OCI-LY3 (cell line): ENCODE measurements around the gene TUBA8.

Experiments
- H2AFZ ChIP-seq: fragments of 200-600, 300-600 bp; shearing (Covaris generic); 2 replicates; pipeline ENCODE4 v1.6.0; 2014; ENCODE audit warnings: antibody characterized with exemption, low read depth, low read length
- H3K27ac ChIP-seq: fragments of 200-600, 300-600 bp; sonication (generic); 2 replicates; pipeline ENCODE4 v1.5.1; 2014; ENCODE audit warnings: mild to moderate bottlenecking, low read length, moderate library complexity, mixed read lengths
- H3K27me3 ChIP-seq: fragments of 200-600, 300-600 bp; sonication (generic); 2 replicates; pipeline ENCODE4 v1.6.1; 2014; ENCODE audit warnings: low read depth, low read length, mixed read lengths
- H3K36me3 ChIP-seq: fragments of 200-600, 300-600 bp; sonication (generic); replicated peaks from 2 replicates; pipeline ENCODE3; 2014; ENCODE audit warnings: low read depth, low read length, mixed read lengths
- H3K4me1 ChIP-seq: fragments of 300-600, 200-600 bp; sonication (generic); 2 replicates; pipeline ENCODE4 v1.6.1; 2014; ENCODE audit warnings: low read length, mixed read lengths
- H3K4me2 ChIP-seq: fragments of 200-600, 300-600 bp; sonication (generic); 2 replicates; pipeline ENCODE4 v1.6.1; 2014; ENCODE audit warnings: low read length, mixed read lengths
- H3K4me3 ChIP-seq: fragments of 300-600, 200-600 bp; sonication (generic); 2 replicates; pipeline ENCODE4 v1.5.1; 2014; ENCODE audit warnings: antibody characterized with exemption, mild to moderate bottlenecking, low read length, moderate library complexity
- H3K79me2 ChIP-seq: fragments of 300-600, 200-600 bp; shearing (Covaris generic); 2 replicates; pipeline ENCODE4 v1.6.1; 2014; ENCODE audit warnings: mild to moderate bottlenecking, low read length, mixed read lengths
- H3K9ac ChIP-seq: fragments of 300-600, 200-600 bp; shearing (Covaris generic); 2 replicates; pipeline ENCODE4 v1.6.0; 2014; ENCODE audit warnings: mild to moderate bottlenecking, low read length, moderate library complexity
- H3K9me3 ChIP-seq: fragments of 200-600, 300-600 bp; shearing (Covaris generic); 2 replicates; pipeline ENCODE4 v1.6.1; 2014; ENCODE audit warnings: low read length, mixed read lengths; ENCODE audit not compliant: insufficient read depth
- H4K20me1 ChIP-seq: fragments of 200-600, 300-600 bp; sonication (generic); 2 replicates; pipeline ENCODE4 v1.6.1; 2016; ENCODE audit warnings: low read length, mixed read lengths; ENCODE audit not compliant: insufficient read depth
- EZH2phosphoT487 ChIP-seq: fragments of 200-600 bp; shearing (Covaris generic); IDR thresholded peaks from 2 replicates; pipeline ENCODE4 v1.6.1; 2018; ENCODE audit warnings: antibody characterized with exemption, mixed run types, low read depth
- TF ChIP-seq, protein P1 (sequence below): fragments of 200-600, 300-600 bp; sonication (generic); IDR thresholded peaks from 2 replicates; pipeline ENCODE4 v1.5.1; 2014; ENCODE audit warnings: antibody characterized with exemption, low read length, low read depth

Gene TUBA8

GRCh38 chr22:18112440-18112839 is 1.8 kb downstream of the TUBA8 start:
- H3K4me1 ChIP-seq: no peaks in the 10 kb centered on the region
- H3K27me3 ChIP-seq: 0 out of 2 replicates have a peak, but pooled peaks cover 7% of the 10 kb centered on the region
- TF ChIP-seq, protein P1, sequence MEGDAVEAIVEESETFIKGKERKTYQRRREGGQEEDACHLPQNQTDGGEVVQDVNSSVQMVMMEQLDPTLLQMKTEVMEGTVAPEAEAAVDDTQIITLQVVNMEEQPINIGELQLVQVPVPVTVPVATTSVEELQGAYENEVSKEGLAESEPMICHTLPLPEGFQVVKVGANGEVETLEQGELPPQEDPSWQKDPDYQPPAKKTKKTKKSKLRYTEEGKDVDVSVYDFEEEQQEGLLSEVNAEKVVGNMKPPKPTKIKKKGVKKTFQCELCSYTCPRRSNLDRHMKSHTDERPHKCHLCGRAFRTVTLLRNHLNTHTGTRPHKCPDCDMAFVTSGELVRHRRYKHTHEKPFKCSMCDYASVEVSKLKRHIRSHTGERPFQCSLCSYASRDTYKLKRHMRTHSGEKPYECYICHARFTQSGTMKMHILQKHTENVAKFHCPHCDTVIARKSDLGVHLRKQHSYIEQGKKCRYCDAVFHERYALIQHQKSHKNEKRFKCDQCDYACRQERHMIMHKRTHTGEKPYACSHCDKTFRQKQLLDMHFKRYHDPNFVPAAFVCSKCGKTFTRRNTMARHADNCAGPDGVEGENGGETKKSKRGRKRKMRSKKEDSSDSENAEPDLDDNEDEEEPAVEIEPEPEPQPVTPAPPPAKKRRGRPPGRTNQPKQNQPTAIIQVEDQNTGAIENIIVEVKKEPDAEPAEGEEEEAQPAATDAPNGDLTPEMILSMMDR: no peak
- TF ChIP-seq EZH2phosphoT487: no peak

GRCh38 chr22:18113680-18114394 is 3.2 kb downstream of the TUBA8 start:
- Histone ChIP-seq H3K4me3 (no peak overlapping the region), H2AFZ (no peak overlapping the region), H3K36me3 (no peaks in the 10 kb centered on the region), H3K9me3 (no peaks in the 10 kb centered on the region), H3K4me2 (no peak overlapping the region), H3K27me3 (0 out of 2 replicates have a peak, but pooled peaks cover 7% of the 10 kb centered on the region), H3K4me1 (no peaks in the 10 kb centered on the region), H3K79me2 (no peaks in the 10 kb centered on the region), H3K9ac (no peak overlapping the region), H3K27ac (no peak overlapping the region), H4K20me1 (no peaks in the 10 kb centered on the region)
- no peak for TF ChIP-seq EZH2phosphoT487

More at GRCh38 chr22:18112440-18112839, 1.8 kb downstream of the TUBA8 start:
- Histone ChIP-seq H3K27ac (no peak overlapping the region), H3K9ac (no peak overlapping the region), H3K4me3 (no peak overlapping the region), H3K36me3 (peaks cover 4% of the 10 kb centered on the region), H3K9me3 (peaks cover 8% of the 10 kb centered on the region; the same call in 1 of the 2 replicates), H3K79me2 (no peaks in the 10 kb centered on the region), H3K4me2 (no peak overlapping the region), H4K20me1 (no peaks in the 10 kb centered on the region), H2AFZ (no peak overlapping the region)

DNA sequence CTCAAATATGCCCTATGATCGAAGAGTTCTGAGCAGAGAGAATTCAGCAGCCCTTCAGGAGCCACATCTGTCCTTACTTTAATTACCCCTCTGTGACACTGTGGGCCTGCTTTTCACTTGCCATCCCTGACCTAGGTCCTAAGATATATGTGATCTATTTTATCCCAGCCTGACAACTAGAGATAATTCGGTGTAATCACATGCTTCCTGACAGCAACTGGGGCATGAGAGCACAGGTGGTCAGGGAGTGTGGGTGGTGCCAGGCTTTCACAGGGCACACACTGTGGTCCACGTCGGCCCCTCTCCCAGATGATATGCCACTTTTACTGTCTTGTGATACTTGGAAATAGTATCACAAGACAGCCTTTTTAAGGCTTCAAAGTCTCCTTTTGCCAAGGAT is 3.9 kb downstream of the TUBA8 start:
- H3K4me1 ChIP-seq: no peaks in the 10 kb centered on the region
- no peaks in the 10 kb centered on the region for H3K79me2 ChIP-seq
- H3K9me3 ChIP-seq: no peaks in the 10 kb centered on the region
- no peak overlapping the region for H2AFZ ChIP-seq
- no peaks in the 10 kb centered on the region for H3K36me3 ChIP-seq
- H3K27ac ChIP-seq: no peak overlapping the region
- H3K4me3 ChIP-seq: no peak overlapping the region
- no peak overlapping the region for H3K9ac ChIP-seq
- H3K27me3 ChIP-seq: 0 out of 2 replicates have a peak, but pooled peaks cover 7% of the 10 kb centered on the region
- TF ChIP-seq EZH2phosphoT487: no peak
- TF ChIP-seq, protein P1: no peak
- H3K4me2 ChIP-seq: no peak overlapping the region
- H4K20me1 ChIP-seq: no peaks in the 10 kb centered on the region

- H3K9ac ChIP-seq: no peak overlapping the region
- H3K4me1 ChIP-seq: no peaks in the 10 kb centered on the region
- TF ChIP-seq EZH2phosphoT487: no peak
- TF ChIP-seq, protein P1: no peak
- no peak overlapping the region for H3K4me3 ChIP-seq
- no peaks in the 10 kb centered on the region for H4K20me1 ChIP-seq
- H2AFZ ChIP-seq: no peak overlapping the region
- H3K36me3 ChIP-seq: no peaks in the 10 kb centered on the region
- no peaks in the 10 kb centered on the region for H3K9me3 ChIP-seq
- no peak overlapping the region for H3K27ac ChIP-seq
- no peaks in the 10 kb centered on the region for H3K79me2 ChIP-seq
- H3K4me2 ChIP-seq: no peak overlapping the region
- H3K27me3 ChIP-seq: 0 out of 2 replicates have a peak, but pooled peaks cover 7% of the 10 kb centered on the region
Measured at GRCh38 chr22:18114976-18115652, 4.5 kb downstream of the TUBA8 start.
